Measurements from ENCODE around the gene ZFR.
"Not testable (repeated sequence)": the region's sequence is repeated elsewhere in the genome, so short reads cannot be mapped to it uniquely, and the experiment has no call there.

Gene ZFR

GRCh38 chr5:32353420-32353819 is 91.1 kb downstream of the ZFR start:
- DNase-seq = no peak

GRCh38 chr5:32352685-32353084 is 91.9 kb downstream of the ZFR start:
- no peak for DNase-seq

GRCh38 chr5:32346869-32347268 is 97.7 kb downstream of the ZFR start:
- no peak for DNase-seq

- no peak for DNase-seq
Observed at GRCh38 chr5:32343058-32343672, 101.4 kb downstream of the ZFR start.

GRCh38 chr5:32342656-32343055 is 101.9 kb downstream of the ZFR start:
- DNase-seq = no peak

GRCh38 chr5:32339878-32340277 is 104.7 kb downstream of the ZFR start:
- no peak for DNase-seq

GRCh38 chr5:32339198-32339597 is 105.3 kb downstream of the ZFR start:
- no peak for DNase-seq

GRCh38 chr5:32332966-32333365 is 111.6 kb downstream of the ZFR start:
- no peak for DNase-seq

- no peak for DNase-seq
Observed at GRCh38 chr5:32332361-32332760, 112.2 kb downstream of the ZFR start.

- DNase-seq = no peak
Observed at GRCh38 chr5:32331935-32332274, 112.6 kb downstream of the ZFR start.

- no peak for DNase-seq
Observed at GRCh38 chr5:32331217-32331934, 113.2 kb downstream of the ZFR start.

GRCh38 chr5:32330126-32330971 is 114.2 kb downstream of the ZFR start:
- DNase-seq = no peak

- no peak for DNase-seq
Observed at GRCh38 chr5:32329395-32329834, 115.1 kb downstream of the ZFR start.

GRCh38 chr5:32326216-32326772 is 118.2 kb downstream of the ZFR start:
- no peak for DNase-seq

- no peak for DNase-seq
Observed at GRCh38 chr5:32325616-32326015, 118.9 kb downstream of the ZFR start.

GRCh38 chr5:32325062-32325461 is 119.5 kb downstream of the ZFR start:
- DNase-seq = no peak

GRCh38 chr5:32323741-32324140 is 120.8 kb downstream of the ZFR start:
- no peak for DNase-seq

GRCh38 chr5:32322882-32323281 is 121.7 kb downstream of the ZFR start:
- DNase-seq = no peak

- DNase-seq = not testable (repeated sequence)
Observed at GRCh38 chr5:32321787-32322186, 122.8 kb downstream of the ZFR start.

- no peak for DNase-seq
Observed at GRCh38 chr5:32320576-32320975, 124.0 kb downstream of the ZFR start.

- DNase-seq = no peak
Observed at GRCh38 chr5:32319926-32320543, 124.5 kb downstream of the ZFR start.

- no peak for DNase-seq
Observed at GRCh38 chr5:32319392-32319791, 125.1 kb downstream of the ZFR start.

GRCh38 chr5:32317041-32317440 is 127.5 kb downstream of the ZFR start:
- no peak for DNase-seq

Data from NCI-H187 treated with DMSO at 0.1 percent for 48 hours (cell line).